Ectodermal cell (in vitro differentiated cells): ENCODE data around the gene AK8.

ENCODE experiments used
- H3K27ac ChIP-seq: 2 replicates; pipeline ENCODE4 v1.7.0; 2013; ENCODE audit warnings: mild to moderate bottlenecking, low read depth, low read length; ENCODE audit not compliant: insufficient read depth, poor library complexity, severe bottlenecking
- H3K27me3 ChIP-seq: 2 replicates; pipeline ENCODE4 v1.7.0; 2013; ENCODE audit warnings: mild to moderate bottlenecking, low read length; ENCODE audit not compliant: insufficient read depth, control insufficient read depth, poor library complexity, severe bottlenecking
- H3K36me3 ChIP-seq: one replicate; pipeline ENCODE4 v1.7.0; 2013; ENCODE audit warnings: low read length; ENCODE audit not compliant: control insufficient read depth, insufficient read depth
- H3K4me1 ChIP-seq: one replicate; pipeline ENCODE4 v1.7.0; 2013; ENCODE audit warnings: low read length; ENCODE audit not compliant: control insufficient read depth, insufficient read depth
- H3K4me3 ChIP-seq: 2 replicates; pipeline ENCODE4 v1.7.0; 2013; ENCODE audit warnings: low read depth, low read length, control low read depth; ENCODE audit not compliant: insufficient read depth
- H3K9me3 ChIP-seq: 2 replicates; pipeline ENCODE4 v1.7.0; 2013; ENCODE audit warnings: mild to moderate bottlenecking, low read length, moderate library complexity; ENCODE audit not compliant: control insufficient read depth
- WGBS, 2 experiments: methylation state at CpG; one replicate each; pipeline ENCODE4 v1.1.7; 2013; ENCODE audit warnings: missing lambda C conversion rate in 2 of 2; 5-methylcytosine and 5-hydroxymethylcytosine counted together

AK8 gene

DNA sequence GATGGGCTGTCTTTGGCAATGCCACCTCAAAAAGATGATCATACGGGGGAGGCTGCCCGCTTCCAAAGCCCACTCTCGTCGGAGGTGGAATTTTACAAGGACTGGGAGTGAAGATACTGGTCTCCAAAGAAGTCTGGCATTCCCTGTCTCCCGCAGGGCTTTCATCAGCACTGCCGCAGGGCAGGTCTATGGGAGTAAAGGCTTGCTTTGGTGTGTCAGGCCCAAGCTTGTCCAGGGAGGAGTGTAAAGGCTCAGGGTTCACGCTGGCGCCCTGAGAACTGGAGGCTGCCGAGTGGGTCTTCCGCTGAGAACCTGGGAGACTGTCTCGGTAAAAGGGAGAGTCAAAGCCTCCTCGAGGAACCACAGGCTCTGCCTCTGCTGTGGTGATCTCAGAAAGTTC is 27.6 kb upstream of the AK8 start:
- H3K4me1 ChIP-seq, result no peaks in the 10 kb centered on the region
- no peak overlapping the region for H3K27ac ChIP-seq
- H3K36me3 ChIP-seq, result peaks cover 17% of the 10 kb centered on the region
- WGBS, 2 experiments, result 93 to 96% methylated on average over 12 of the region's 12 CpGs
- no peaks in the 10 kb centered on the region for H3K9me3 ChIP-seq
- no peaks in the 10 kb centered on the region for H3K27me3 ChIP-seq
- H3K4me3 ChIP-seq, result no peak overlapping the region

GRCh38 chr9:132903574-132904492 is 25.7 kb upstream of the AK8 start:
- Histone ChIP-seq H3K27me3 (no peaks in the 10 kb centered on the region), H3K9me3 (no peaks in the 10 kb centered on the region), H3K4me1 (no peaks in the 10 kb centered on the region), H3K4me3 (no peak overlapping the region), H3K27ac (no peak overlapping the region), H3K36me3 (peaks cover 16% of the 10 kb centered on the region)
- 65 to 75% methylated on average over 13 of the region's 13 CpGs for WGBS, 2 experiments

- no peaks in the 10 kb centered on the region for H3K4me1 ChIP-seq
- H3K27ac ChIP-seq, result no peak overlapping the region
- no peaks in the 10 kb centered on the region for H3K9me3 ChIP-seq
- peaks cover 20% of the 10 kb centered on the region for H3K36me3 ChIP-seq
- WGBS, 2 experiments, result 55 to 57% methylated on average over 10 to 11 of the region's 11 CpGs
- no peak overlapping the region for H3K4me3 ChIP-seq
- no peaks in the 10 kb centered on the region for H3K27me3 ChIP-seq
Observed at GRCh38 chr9:132901858-132902831, 24.1 kb upstream of the AK8 start.

DNA sequence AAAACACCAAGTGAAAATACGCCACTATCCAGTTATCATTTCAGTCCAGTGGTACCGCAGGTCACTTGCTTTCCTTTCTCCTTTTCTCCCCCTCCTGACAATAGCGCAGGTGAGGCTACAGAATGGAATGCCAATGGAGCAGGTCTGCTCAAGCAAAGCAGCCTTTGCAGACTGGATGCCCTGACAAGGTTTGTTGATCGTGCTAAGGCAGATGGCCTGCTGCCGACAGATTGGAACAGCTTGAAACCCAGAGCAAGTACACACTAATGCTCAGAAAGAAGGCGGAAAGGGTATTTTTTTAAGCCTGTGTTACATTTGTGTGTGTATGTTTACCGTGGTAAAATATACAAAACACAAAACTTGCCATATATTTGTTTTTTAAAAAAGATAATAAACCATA is 20.0 kb upstream of the AK8 start:
- no peaks in the 10 kb centered on the region for H3K27me3 ChIP-seq
- peaks cover 30% of the 10 kb centered on the region for H3K36me3 ChIP-seq
- no peaks in the 10 kb centered on the region for H3K4me1 ChIP-seq
- H3K27ac ChIP-seq, result no peak overlapping the region
- no peaks in the 10 kb centered on the region for H3K9me3 ChIP-seq
- 93 to 97% methylated on average over 5 to 6 of the region's 7 CpGs for WGBS, 2 experiments
- H3K4me3 ChIP-seq, result no peak overlapping the region

DNA sequence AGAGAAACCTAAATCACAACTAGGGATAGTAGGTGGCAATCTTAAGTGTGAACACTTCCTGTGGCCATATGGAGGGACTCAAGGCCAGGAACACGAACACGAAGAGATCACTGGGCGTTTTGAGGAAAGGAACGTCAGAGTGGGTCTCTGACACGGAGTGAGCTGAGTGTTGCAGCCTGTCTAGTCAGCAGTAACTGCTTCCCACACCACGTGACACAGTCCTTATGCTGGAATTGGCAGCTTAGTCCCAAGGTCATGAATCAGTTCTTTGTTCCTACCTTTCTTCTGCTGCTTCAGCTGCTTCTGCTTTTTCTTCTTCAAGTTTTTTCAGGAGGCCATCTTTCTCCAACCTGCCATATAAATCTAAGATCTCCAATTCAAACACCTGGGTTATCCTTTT is 18.8 kb upstream of the AK8 start:
- WGBS, 2 experiments, result 96 to 97% methylated on average over 6 of the region's 6 CpGs
- no peaks in the 10 kb centered on the region for H3K27me3 ChIP-seq

GRCh38 chr9:132896264-132896663 is 18.2 kb upstream of the AK8 start:
- Histone ChIP-seq H3K36me3 (peaks cover 29% of the 10 kb centered on the region), H3K27me3 (no peaks in the 10 kb centered on the region)
- WGBS, 2 experiments, result 92 to 97% methylated on average over 13 of the region's 13 CpGs

More for the DNA sequence above, 18.8 kb upstream of the AK8 start:
- Histone ChIP-seq H3K36me3 (peaks cover 30% of the 10 kb centered on the region), H3K4me3 (no peak overlapping the region), H3K9me3 (no peaks in the 10 kb centered on the region), H3K4me1 (no peaks in the 10 kb centered on the region), H3K27ac (no peak overlapping the region)

DNA sequence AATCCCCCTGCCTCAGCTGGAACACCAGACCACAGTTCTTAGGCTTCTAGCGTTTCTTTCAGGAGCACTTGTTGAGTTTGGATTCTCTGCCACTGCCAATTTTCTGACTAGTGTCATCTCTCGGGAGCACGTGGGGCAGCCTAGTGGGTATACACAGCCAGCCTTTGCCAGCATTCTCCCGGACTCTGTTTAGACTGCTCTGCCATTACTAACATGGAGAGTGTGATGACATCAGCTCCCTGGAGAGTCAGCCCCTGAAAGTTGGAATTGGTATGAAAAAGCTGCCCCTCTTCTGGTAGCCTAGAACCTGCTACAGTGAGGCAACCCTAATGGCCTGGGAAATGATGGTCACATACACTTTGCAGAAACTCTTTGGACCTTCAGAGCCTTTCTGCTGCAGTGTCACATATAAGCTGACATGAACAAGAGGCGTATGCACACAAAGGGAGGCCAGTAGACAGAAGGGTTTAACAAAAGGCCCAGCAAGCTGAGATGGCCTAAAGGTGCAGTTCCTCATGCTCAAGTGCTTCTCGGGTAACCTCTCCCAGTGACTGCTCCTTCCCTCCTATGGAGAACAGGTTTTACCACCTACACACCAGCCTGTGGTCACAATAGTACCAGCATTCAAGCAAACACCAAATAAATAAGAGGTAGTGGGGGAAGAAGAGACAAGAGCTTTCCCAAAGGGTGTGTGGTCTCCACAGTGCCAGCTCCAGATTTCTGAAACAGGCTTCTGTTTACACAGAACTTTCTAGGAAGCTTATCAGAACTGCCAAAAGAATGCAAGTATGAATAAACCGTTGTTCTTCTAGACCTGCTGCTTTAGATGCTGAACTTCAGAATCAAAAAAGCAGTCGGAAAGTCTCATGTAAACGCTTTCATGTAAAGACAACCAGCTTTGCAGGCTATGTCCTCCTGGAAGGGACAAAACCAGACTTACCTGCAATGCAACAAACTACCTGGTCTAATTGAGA is 17.1 kb upstream of the AK8 start:
- Histone ChIP-seq H3K27ac (no peak overlapping the region), H3K36me3 (peaks cover 18% of the 10 kb centered on the region), H3K27me3 (no peaks in the 10 kb centered on the region), H3K4me1 (no peaks in the 10 kb centered on the region), H3K9me3 (no peaks in the 10 kb centered on the region), H3K4me3 (no peak overlapping the region)
- 85 to 87% methylated on average over 9 of the region's 9 CpGs for WGBS, 2 experiments

More at GRCh38 chr9:132896264-132896663, 18.2 kb upstream of the AK8 start:
- H3K4me3 ChIP-seq, result no peak overlapping the region
- no peaks in the 10 kb centered on the region for H3K9me3 ChIP-seq
- no peaks in the 10 kb centered on the region for H3K4me1 ChIP-seq
- no peak overlapping the region for H3K27ac ChIP-seq

GRCh38 chr9:132894346-132894745 is 16.3 kb upstream of the AK8 start:
- 92 to 98% methylated on average over 5 of the region's 5 CpGs for WGBS, 2 experiments
- Histone ChIP-seq H3K36me3 (peaks cover 17% of the 10 kb centered on the region), H3K9me3 (no peaks in the 10 kb centered on the region), H3K4me1 (no peaks in the 10 kb centered on the region), H3K4me3 (no peak overlapping the region), H3K27me3 (no peaks in the 10 kb centered on the region), H3K27ac (no peak overlapping the region)

- 86 to 88% methylated on average over 9 of the region's 9 CpGs for WGBS, 2 experiments
- Histone ChIP-seq H3K27me3 (no peaks in the 10 kb centered on the region), H3K36me3 (peaks cover 15% of the 10 kb centered on the region), H3K4me3 (no peak overlapping the region), H3K27ac (no peak overlapping the region), H3K4me1 (no peaks in the 10 kb centered on the region), H3K9me3 (no peaks in the 10 kb centered on the region)
Observed at GRCh38 chr9:132892400-132892799, 14.3 kb upstream of the AK8 start.
